GM12878 (cell line): ENCODE measurements around the gene FIBCD1. TPM values are rescaled to one million over a fixed set of nuclear protein-coding genes. Genes with fewer than 3 reads are reported as not detected.

Experiments
- ATAC-seq: fragments of 200-7000 bp; cut with Tn5 transposase; 3 replicates; pipeline ENCODE4 v1.9.1; 2020; ENCODE audit warnings: mild to moderate bottlenecking, moderate library complexity
- BruUV-seq: library from RNA; stranded (reverse); fragments of 400-500 nt; replicated peaks from 2 replicates; lab custom pipeline; 2021; lab: Mats Ljungman, UMichigan
- CTCF ChIA-PET: fragments of 300-600 bp; sonication (Branson Sonifier 250); formaldehyde crosslinking; extraction: SDS; loops from one replicate; lab custom pipeline; 2021; ENCODE audit warnings: inconsistent platforms; lab: Yijun Ruan, JAX
- POLR2A ChIA-PET: fragments of 350-600 bp; formaldehyde crosslinking; extraction: SDS; loops from one replicate; lab custom pipeline; 2021; ENCODE audit warnings: inconsistent platforms; lab: Charles Lee
- RAD21 ChIA-PET: fragments of 300-600 bp; sonication (Branson Sonifier 250); formaldehyde crosslinking; loops from one replicate; lab custom pipeline; 2023; ENCODE audit warnings: antibody characterized with exemption; ENCODE audit not compliant: unreplicated experiment; lab: Charles Lee
- SMC1A ChIA-PET: fragments of 300-600 bp; sonication (Branson Sonifier 250); formaldehyde crosslinking; loops from one replicate; lab custom pipeline; 2023; ENCODE audit not compliant: unreplicated experiment, uncharacterized antibody; lab: Charles Lee
- DNase-seq: peaks from one replicate; pipeline ENCODE4 v3.0.0-alpha.2; 2011; ENCODE audit warnings: low read depth, low spot score
- FAIRE-seq: peaks from 3 replicates; lab custom pipeline; 2011; peaks lifted over from hg19 to GRCh38; lab: Jason Lieb, UNC
- H2AFZ ChIP-seq: 2 replicates; pipeline ENCODE4 v1.6.0; 2011; ENCODE audit warnings: low read depth, low read length, control low read depth; ENCODE audit not compliant: control insufficient read depth
- H3K27ac ChIP-seq: 2 replicates; pipeline ENCODE4 v1.5.1; 2011; ENCODE audit warnings: control low read depth; ENCODE audit not compliant: control insufficient read depth, insufficient read depth
- H3K27me3 ChIP-seq, 2 experiments: replicated peaks in 1 of 2; 2 replicates each; pipeline versions ENCODE4 v1.6.0 to v1.6.1; 2011; ENCODE audit warnings: low read length in 1 of 2; ENCODE audit not compliant: control insufficient read depth in 2 of 2, insufficient read depth in 2 of 2
- H3K36me3 ChIP-seq, 2 experiments: 2 replicates each; pipeline ENCODE4 v1.5.1; 2011; ENCODE audit warnings: low read length in 1 of 2; ENCODE audit not compliant: control insufficient read depth in 2 of 2, insufficient read depth in 2 of 2
- H3K4me1 ChIP-seq: 2 replicates; pipeline ENCODE4 v1.6.1; 2011; ENCODE audit warnings: mild to moderate bottlenecking, low read length, moderate library complexity, mixed read lengths; ENCODE audit not compliant: control insufficient read depth, insufficient read depth
- H3K4me2 ChIP-seq: 2 replicates; pipeline ENCODE4 v1.6.0; 2011; ENCODE audit warnings: control low read depth; ENCODE audit not compliant: control insufficient read depth, insufficient read depth
- H3K4me3 ChIP-seq: fragments of 200-600 bp; sonication (generic); 2 replicates; pipeline ENCODE4 v1.5.1; 2016
- H3K79me2 ChIP-seq: 2 replicates; pipeline ENCODE4 v1.6.0; 2011; ENCODE audit warnings: low read length; ENCODE audit not compliant: control insufficient read depth, insufficient read depth
- H3K9ac ChIP-seq: 2 replicates; pipeline ENCODE4 v1.8.0; 2011; ENCODE audit warnings: low read length, control low read depth, mixed read lengths; ENCODE audit not compliant: control insufficient read depth, insufficient read depth
- H3K9me3 ChIP-seq: replicated peaks from 3 replicates; pipeline ENCODE4 v1.5.1; 2011; ENCODE audit warnings: mild to moderate bottlenecking, low read length; ENCODE audit not compliant: control insufficient read depth, insufficient read depth
- H4K20me1 ChIP-seq: 2 replicates; pipeline ENCODE4 v1.6.0; 2011; ENCODE audit not compliant: control insufficient read depth, insufficient read depth
- EZH2 ChIP-seq: IDR thresholded peaks from 2 replicates; pipeline ENCODE4 v1.6.1; 2012; ENCODE audit warnings: low read depth, mild to moderate bottlenecking, control low read depth, inconsistent platforms, low read length, borderline replicate concordance; ENCODE audit not compliant: control insufficient read depth
- GABPA ChIP-seq: IDR thresholded peaks from 2 replicates; pipeline ENCODE4 v1.6.1; 2014; ENCODE audit warnings: antibody characterized with exemption, low read depth, mild to moderate bottlenecking, inconsistent platforms
- KLF5 ChIP-seq: fragments of 450-650 bp; IDR thresholded peaks from 2 replicates; pipeline ENCODE4 v1.6.1; 2014; ENCODE audit warnings: mild to moderate bottlenecking; ENCODE audit not compliant: partially characterized antibody
- NR2C2 ChIP-seq: IDR thresholded peaks from 2 replicates; pipeline ENCODE4 v1.6.1; 2011; ENCODE audit warnings: borderline replicate concordance, low read depth; ENCODE audit not compliant: control insufficient read depth, insufficient read length
- PKNOX1 ChIP-seq: fragments of 450-650 bp; IDR thresholded peaks from 2 replicates; pipeline ENCODE4 v1.6.1; 2016; ENCODE audit warnings: mild to moderate bottlenecking
- PRDM15 ChIP-seq: fragments of 450-650 bp; formaldehyde crosslinking; IDR thresholded peaks from 2 replicates; pipeline ENCODE4 v1.4.0; 2020; ENCODE audit warnings: mild to moderate bottlenecking, moderate library complexity
- RFX5 ChIP-seq: IDR thresholded peaks from 2 replicates; pipeline ENCODE4 v1.6.1; 2011; ENCODE audit warnings: low read depth, low read length, improper control_type of control experiment
- SPI1 ChIP-seq: IDR thresholded peaks from 2 replicates; pipeline ENCODE4 v1.6.1; 2011; ENCODE audit warnings: low read depth, mild to moderate bottlenecking, low read length, moderate library complexity, borderline replicate concordance; ENCODE audit not compliant: insufficient read depth
- whole genome bisulfite sequencing: methylation state at CpG from one replicate; pipeline ENCODE4 v1.1.6; 2016; ENCODE audit warnings: low lambda C conversion rate; ENCODE audit not compliant: insufficient replicate concordance, insufficient coverage; ENCODE audit errors: missing lambda C conversion rate; 5-methylcytosine and 5-hydroxymethylcytosine counted together
- in situ Hi-C: fragments of 300-500 bp; cut with MboI; formaldehyde crosslinking; loops from 9 replicates; pipeline ENCODE4 v1.14.3; 2018; ENCODE audit warnings: mixed read lengths
- intact Hi-C: fragments of 100-400 bp; cut with micrococcal nuclease; formaldehyde crosslinking; loops from one replicate; pipeline ENCODE4 v1.14.2; 2022; ENCODE audit not compliant: unreplicated experiment
- polyA plus RNA-seq, 11 experiments: library from polyadenylated mRNA; depleted of rRNA in 4 of 11; unstranded in 6 of 11; stranded (reverse) in 5 of 11; fragments of >200 nt; fragmentation: Nextera tagmentation in 4 of 11; fragmentation: Illumina TruSeq in 1 of 11; extraction: Ambion mirVana in 4 of 11; extraction: Trizol in 1 of 11; gene quantifications; 1 replicate in 1 of 11; 2 replicates in 10 of 11; pipeline versions ENCODE4 v1.2.1 to v1.2.3, GENCODE V29; 2011 to 2016; ENCODE audit warnings: inconsistent platforms in 2 of 11, missing spikeins in 2 of 11, low read depth in 1 of 11
- total RNA-seq, 4 experiments: library from RNA; depleted of rRNA in 3 of 4; stranded (reverse); fragments of >200 nt in 3 of 4; fragmentation: Illumina TruSeq in 1 of 4; extraction: Trizol in 1 of 4; gene quantifications; 2 replicates each; pipeline versions ENCODE4 v1.2.1 to v1.2.3, GENCODE V29; 2013 to 2021
- TF ChIP-seq, protein P1 (sequence below): fragments of 450-650 bp; IDR thresholded peaks from 2 replicates; pipeline ENCODE4 v1.6.1; 2017; ENCODE audit warnings: antibody characterized with exemption, mild to moderate bottlenecking, moderate library complexity

The FIBCD1 gene
- total and polyA plus RNA-seq, 10 of the 15 experiments (the other 5 are each of a cell fraction or from before 2014, with no cell fraction given): 0.04 to 0.95 (median 0.25) TPM; not detected in 6

DNA sequence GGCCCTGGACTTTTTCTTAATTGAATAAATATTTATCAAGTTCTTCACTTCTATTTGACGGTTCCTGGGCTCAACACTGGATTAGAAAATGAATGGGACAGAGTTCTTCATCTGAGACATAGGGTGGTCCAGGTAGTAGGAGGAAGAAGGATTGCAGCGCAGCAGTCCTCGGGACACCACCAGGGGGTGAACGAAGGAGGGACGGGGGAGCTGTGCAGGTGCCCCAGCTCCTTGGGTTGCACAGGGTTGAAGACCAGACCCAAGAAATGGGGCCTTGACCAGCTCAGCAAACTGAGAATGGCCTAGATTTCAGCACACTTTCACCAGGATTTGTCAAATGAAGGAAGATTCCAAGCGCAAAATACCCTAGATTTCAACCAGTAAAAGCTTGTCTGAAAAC, 74.5 kb downstream of the FIBCD1 start (continued):
- TF ChIP-seq NR2C2 (no peak), KLF5 (no peak), GABPA (no peak), EZH2 (no peak)
- TF ChIP-seq, protein P1, sequence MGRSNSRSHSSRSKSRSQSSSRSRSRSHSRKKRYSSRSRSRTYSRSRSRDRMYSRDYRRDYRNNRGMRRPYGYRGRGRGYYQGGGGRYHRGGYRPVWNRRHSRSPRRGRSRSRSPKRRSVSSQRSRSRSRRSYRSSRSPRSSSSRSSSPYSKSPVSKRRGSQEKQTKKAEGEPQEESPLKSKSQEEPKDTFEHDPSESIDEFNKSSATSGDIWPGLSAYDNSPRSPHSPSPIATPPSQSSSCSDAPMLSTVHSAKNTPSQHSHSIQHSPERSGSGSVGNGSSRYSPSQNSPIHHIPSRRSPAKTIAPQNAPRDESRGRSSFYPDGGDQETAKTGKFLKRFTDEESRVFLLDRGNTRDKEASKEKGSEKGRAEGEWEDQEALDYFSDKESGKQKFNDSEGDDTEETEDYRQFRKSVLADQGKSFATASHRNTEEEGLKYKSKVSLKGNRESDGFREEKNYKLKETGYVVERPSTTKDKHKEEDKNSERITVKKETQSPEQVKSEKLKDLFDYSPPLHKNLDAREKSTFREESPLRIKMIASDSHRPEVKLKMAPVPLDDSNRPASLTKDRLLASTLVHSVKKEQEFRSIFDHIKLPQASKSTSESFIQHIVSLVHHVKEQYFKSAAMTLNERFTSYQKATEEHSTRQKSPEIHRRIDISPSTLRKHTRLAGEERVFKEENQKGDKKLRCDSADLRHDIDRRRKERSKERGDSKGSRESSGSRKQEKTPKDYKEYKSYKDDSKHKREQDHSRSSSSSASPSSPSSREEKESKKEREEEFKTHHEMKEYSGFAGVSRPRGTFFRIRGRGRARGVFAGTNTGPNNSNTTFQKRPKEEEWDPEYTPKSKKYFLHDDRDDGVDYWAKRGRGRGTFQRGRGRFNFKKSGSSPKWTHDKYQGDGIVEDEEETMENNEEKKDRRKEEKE: no peak

DNA sequence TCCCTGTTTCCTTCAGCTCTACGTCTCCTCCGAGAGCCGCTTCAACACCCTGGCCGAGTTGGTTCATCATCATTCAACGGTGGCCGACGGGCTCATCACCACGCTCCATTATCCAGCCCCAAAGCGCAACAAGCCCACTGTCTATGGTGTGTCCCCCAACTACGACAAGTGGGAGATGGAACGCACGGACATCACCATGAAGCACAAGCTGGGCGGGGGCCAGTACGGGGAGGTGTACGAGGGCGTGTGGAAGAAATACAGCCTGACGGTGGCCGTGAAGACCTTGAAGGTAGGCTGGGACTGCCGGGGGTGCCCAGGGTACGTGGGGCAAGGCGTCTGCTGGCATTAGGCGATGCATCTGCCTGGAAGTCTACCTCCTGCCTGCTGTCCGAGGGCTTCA, 76.3 kb downstream of the FIBCD1 start:
- FAIRE-seq: no peak
- ChIA-PET CTCF (interaction anchor here (0.7 to 11.0 kb wide), 9 partner anchors 10 to 183 kb away, joined by 3 to 267 read pairs (median 4); no protein-coding TSS in a partner anchor), POLR2A (no interaction called here), SMC1A (interaction anchor here (0.9 to 3.0 kb wide), 9 partner anchors 71 to 180 kb away, joined by 3 to 18 read pairs (median 4); no protein-coding TSS in a partner anchor), RAD21 (interaction anchor here (1.4 to 4.6 kb wide), 4 partner anchors 8 to 155 kb away, joined by 4 to 28 read pairs (median 8); no protein-coding TSS in a partner anchor)
- H2AFZ ChIP-seq: no peak overlapping the region
- ATAC-seq: no peak
- H3K4me1 ChIP-seq: no peaks in the 10 kb centered on the region
- whole genome bisulfite sequencing: 92% methylated on average over 19 of the region's 23 CpGs
- no peak overlapping the region for H3K4me3 ChIP-seq
- no peak overlapping the region for H3K27ac ChIP-seq
- H3K27me3 ChIP-seq: no peaks in the 10 kb centered on the region
- no peak overlapping the region for H3K4me2 ChIP-seq
- BruUV-seq: no TSS peak
- TF ChIP-seq PRDM15 (no peak), RFX5 (no peak), SPI1 (no peak), PKNOX1 (no peak)
- in situ Hi-C loops (loop anchor here (5.0 to 10.0 kb wide), 2 partner anchors 90 to 408 kb away; no protein-coding TSS in a partner anchor), intact Hi-C loops (loop anchor here (1.0 kb wide), 2 partner anchors 91 to 155 kb away; no protein-coding TSS in a partner anchor)
- peaks cover 12 to 23% of the 10 kb centered on the region in 2 experiments; a peak in 3 of 4 replicates for H3K36me3 ChIP-seq
- H3K79me2 ChIP-seq: no peaks in the 10 kb centered on the region
- no peak for DNase-seq
- H3K9me3 ChIP-seq: no peaks in the 10 kb centered on the region
- H4K20me1 ChIP-seq: peaks cover 5% of the 10 kb centered on the region; the same call in 1 of the 2 replicates
- no peak overlapping the region for H3K9ac ChIP-seq
